Measurements from ENCODE around the gene MEN1.

The MEN1 gene

DNA sequence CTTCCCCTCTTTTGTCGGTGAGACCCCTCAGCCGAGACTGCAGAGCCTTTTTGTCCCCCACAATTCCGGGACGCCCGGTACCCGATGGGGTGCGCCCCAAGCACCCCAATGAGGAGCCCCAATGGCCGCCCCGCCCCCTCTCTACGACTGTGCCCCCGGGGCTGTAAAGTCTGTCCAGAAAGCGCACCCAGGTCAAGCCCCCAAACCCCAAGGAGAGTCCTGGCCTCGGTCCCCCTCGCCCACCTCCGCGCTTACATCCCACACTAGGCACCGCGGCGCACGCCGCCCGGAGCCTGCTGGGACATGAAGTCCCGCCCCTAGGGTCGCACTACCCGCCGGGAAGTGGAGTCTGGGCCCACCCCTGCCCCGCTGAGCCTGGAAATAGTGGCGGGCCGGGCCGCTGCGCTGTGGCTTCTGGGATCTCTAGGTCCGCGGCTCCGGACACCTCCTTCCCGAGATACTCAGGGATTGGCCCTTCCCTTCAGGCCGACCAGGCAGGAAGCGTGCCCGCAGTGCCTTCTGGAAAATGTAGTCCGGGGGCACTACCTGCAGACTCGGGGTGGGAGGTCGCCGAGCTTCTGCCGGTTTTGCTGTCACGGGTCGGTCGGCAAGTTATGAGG, at the start of gene MEN1:
MEN1 (minus strand) TSS at position 281 of the 620 bp plus-strand sequence. CDS start 442 bp downstream, outside the sequence.
- peak; percentile 99 for DNase-seq (ENCODE audit: low spot score)

DNA sequence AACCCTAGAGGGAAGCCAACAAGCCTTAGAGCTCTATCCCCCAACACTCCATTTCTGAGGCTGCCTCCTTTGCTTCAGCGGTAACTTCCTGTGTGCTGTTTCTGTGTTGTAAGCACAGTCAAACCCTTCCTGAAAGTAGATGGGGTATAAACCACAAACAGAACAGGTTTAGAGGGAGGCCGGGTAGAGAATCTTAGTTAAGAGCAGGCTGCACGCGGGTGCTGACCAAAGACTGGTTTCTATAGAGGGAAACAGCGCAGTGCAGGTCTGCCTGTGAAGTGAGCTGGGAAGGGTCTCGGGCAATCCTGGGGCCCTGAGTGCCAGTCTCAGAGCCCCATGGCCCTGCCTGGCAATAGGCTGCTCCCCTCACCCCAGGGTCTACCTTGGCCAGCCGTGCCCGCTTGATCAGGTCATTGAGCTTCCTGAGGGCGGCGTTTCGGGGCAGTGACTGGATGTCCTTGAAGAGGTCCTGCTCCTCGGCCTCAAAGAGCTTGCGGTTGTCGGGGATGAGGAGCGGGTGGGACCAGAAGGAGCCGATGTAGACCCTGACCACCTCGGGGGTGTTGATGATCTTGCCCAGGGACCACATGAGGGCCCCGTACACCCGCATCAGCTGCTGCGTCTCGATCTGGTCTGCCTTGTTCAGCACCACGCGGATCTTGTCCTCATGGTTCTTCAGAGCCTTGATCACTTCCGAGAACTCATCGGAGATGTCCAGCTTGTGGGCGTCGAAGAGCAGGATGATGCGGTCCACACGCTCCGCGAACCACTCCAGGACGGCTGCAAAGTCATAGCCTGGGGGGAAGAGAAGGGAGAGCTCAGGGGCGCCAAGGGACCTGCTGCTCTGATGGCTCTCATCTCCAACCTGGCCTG, 49.4 kb upstream of the MEN1 start:
- no peak for DNase-seq (ENCODE audit: low spot score)

DNA sequence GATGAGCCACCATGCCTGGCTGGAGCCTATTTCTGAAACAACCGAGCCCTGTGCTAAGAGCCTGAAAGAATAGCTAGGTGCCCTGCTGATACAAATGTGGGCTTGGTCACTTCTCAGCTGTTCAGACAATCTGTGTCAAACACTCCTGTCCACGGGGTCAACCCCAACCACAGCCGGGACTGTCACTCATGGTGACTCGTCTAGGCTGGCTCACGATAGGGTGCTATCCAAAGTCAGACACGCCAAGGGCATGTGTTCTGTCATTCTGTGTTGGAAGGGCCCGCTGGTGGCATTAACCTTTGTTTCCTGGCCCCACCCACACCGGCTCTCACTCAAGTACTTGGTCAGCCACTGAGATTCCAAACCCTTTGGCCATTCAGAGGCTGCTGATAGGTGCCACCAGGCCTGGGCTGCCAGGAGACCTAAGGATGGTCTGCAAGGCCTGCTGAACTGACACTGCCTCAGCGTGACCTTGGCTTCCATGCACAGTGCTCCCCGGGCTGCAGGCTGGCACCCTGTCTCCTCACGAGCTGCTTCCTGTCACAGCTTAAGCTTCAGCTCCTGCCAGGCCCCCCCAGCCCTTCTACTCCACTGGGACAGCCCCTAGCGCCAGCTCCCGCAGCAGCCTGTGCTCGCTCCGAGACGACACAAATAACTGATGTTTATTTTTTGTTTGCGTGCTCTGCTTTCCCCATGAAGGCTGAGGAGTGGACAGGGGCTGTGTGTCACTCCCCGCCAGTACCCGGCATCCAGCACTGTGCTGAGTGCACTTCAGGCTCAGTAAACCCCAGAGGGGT, 48.3 kb upstream of the MEN1 start:
- DNase-seq (ENCODE audit: low spot score): no peak

DNA sequence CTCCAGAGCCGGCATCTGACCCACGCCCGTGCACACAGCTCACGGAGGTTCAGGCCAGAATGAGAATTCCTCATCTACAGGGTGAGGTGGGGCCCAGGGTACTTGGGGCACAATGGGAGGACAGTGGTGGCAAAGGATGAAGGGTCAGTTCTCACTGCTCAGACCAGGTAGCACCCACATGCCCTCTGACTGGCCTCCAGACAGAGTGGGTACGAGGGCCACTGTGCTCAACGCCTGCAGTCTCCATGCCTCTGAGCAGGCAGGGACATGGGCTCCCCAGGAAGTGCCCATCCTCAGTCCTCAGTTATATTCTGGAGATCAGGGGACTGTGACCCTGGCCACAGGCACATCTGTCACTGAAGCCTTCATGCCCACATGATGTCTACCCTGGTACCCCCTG, 47.1 kb upstream of the MEN1 start:
- DNase-seq (ENCODE audit: low spot score): no peak

DNA sequence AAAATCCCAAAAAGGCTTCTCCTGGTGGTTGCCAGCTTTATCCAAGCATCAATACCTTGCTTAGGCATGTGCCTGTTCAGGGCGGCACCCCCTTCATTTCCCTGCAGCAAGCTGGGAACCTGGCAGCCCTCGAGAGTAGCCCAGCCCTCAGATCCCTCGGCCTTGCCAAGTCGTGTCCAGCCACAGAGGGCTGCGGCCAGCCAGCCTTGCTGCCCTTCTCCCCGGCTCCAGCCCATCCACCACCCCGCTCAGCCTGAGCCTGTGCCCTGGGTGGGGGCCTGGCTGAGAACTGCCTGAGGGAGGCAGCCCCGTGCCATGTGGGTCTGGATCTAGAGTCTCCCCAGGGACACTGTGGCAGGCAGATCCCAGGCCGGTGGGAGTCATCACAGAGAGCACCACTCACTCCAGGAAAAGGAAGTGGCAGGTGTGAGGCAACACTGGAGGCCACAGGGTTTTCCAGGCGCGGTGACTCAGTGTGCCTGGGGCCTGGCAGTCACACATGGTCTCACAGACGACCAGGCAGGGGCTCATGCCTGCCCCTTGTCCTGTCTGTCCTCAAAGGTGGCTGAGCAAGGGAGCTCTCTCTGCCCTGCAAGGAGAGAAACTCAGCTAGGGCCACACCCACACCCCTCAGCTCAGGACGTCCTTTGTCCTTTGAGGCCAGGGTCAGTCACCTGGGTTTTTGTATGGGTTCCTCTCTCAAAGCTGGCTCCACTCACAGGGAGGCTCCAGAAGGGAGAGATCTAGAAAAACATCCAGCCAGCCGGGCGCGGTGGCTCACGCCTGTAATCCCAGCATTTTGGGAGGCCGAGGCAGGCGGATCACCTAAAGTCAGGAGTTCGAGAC, 46.3 kb upstream of the MEN1 start:
- DNase-seq (ENCODE audit: low spot score): peak; percentile 92

DNA sequence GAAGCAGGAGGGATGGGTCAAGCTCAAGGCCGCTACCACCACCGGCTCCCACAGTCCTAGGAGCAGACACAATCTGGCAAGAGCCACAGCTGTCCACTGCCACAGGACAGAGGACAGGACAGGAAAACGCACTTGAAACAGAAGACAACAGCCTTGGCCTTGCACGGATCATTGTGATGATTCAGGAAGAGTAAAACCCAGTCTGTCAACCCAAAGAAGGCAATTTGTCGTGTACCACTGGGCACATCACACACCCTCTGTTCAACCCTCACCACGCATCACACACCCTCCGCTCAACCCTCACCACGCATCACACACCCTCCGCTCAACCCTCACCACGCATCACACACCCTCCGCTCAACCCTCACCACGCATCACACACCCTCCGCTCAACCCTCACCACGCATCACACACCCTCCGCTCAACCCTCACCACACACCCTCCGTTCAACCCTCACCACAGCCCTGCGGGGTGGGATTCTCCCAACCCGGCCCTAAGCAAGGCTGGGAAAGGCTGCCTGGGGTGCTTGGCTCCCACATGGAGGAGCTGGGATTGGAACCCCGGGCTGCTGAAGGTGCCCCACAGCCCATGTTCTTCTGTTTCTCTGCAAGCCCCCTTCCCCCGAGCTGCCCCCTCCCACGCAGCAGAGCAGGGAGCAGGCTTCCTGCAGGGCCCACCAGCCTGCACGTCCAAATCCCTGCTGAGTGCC, 45.4 kb upstream of the MEN1 start:
- DNase-seq (ENCODE audit: low spot score): no peak

DNA sequence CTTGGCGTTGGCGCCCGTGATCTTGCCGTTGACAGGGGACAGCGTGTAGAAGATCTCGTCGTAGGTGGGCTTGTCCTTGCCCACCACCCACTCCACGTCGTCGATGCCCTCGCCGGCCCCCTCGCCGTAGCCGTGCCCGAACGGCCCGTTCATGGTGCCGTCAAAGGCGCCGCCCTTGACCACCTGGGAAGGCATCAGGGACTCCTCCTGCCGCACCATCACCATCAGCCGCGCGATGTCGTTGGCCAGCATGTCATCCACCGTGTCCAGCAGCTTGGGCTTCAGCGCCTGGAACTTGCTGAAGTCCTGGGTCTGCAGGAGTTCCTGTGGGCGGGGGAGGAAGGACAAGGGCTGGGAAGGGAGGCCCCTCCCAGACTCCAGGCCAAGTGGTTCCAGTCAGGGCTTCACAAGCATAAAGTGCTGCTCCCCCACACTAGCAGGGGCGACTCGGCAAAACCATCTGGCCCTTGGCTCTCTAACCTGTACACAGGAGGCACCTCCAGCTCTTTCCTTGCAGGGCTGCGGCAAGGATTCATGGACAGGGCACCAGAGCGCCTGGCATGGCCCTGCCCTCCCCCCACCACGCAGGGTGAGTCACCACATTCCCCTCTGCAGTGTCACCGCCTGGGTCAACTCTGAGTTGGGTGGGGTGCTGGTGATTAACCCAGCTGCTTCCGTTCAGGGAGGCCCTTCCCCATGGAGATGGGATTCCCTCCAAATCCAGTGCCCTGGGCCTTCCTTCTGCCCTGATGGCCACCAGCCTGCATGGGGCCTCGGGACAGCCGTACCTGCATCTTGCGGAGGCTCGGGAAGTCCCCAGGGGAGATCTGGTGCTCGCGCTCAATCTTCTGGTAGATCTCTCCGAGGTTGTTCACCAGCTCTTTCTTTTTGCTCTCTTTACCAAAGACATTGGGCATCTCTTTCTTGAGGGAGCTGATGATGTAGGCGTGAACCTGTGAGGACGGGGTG, 44.5 kb upstream of the MEN1 start:
- DNase-seq (ENCODE audit: low spot score): peak; percentile 98

DNA sequence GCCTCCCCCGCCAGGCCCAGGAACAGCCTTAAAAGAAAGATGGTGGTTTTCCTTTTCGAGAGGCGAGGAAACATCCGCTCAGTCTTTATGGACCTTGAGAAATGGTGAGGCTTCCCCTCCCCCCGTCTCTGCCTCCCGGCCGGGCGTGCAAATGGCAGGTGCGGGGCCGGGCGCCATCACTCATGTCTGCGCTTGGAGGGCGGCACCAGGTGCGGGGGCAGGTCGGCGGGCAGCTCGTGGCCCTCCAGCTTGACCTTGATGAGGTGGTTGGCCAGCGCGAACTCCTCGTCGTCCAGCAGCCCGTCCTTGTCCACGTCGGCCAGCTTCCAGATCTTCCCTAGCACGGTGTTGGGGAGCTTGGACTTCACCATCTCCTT, 43.8 kb upstream of the MEN1 start:
- DNase-seq (ENCODE audit: low spot score): no peak

DNA sequence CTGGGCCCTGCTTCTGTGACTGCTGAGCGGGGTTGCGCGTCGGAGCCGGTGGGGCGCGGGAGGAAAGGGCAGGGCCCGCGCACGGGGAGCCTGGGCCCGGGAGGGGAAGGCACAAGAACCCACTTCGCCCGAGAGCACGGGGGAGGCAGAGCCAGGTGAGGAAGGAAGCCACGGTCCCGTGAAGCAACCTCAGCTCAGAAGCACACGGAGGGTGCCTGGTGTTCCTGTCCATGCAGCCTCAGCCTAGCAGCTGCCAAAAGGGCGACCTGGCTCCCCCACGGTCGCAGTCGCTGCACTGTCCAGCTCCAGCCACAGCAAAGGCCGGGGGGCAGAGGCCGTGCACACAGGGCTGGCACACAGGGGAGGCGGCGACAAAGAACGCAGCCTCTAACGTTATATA, 43.4 kb upstream of the MEN1 start:
- no peak for DNase-seq (ENCODE audit: low spot score)

DNA sequence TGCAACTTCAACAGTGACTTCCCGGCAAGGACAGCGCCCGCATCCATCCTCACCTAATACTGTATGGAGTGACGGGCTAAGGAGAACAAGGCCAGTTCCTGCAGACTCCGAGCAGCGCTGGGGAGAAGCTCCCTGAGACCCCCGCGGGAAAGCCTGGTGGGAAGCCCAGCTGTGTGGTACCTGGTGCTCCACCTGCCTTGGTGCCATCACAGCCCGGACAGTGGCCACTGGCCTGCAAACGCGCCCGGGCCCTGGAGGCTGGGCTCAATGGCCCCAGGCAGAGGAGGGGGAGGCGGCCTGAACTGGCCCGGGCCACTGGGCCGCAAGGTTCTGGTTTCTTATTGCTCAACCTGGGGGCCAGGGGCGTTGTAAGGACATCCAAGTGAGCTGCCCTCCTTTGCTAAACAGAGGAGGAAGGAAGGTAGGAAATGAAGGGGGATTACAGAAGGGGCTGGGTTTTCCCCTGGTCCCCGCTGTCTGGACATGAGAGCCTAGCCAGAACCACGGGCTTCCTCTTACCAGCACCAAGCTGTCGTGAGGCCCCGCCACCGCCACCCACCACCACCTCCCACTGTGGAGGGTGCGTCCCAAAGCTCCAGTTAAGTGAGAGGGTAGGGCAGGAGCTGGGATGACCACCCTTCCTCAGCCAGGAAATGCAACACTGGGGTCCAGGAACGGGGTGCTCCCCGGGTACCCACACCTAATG, 42.6 kb upstream of the MEN1 start:
- DNase-seq (ENCODE audit: low spot score): no peak

DNA sequence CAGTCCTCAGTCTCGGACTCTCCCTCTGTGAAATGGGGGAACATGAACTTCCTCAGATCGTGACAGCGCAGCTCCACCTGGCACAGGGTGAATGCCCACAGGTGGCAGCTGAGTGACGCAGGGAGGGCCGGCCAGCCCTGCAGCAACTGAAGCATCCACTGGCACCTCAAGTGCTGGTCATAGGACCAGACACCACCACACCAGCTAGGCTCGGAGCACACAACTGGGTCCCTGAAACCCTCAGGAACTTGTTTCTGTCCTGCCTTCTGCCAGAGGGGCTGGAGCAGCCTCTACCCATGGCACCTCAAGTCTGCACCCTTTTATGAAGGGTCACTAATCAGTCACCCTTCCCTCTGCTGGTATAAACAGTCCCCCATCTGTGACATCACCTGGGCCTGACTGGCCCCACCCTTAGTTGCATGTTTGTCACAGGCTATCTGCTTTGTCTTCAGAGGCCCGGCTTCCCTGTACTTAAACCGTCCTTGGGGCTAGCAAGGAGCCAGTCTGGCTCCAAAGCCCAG, 41.5 kb upstream of the MEN1 start:
- DNase-seq (ENCODE audit: low spot score): no peak

DNA sequence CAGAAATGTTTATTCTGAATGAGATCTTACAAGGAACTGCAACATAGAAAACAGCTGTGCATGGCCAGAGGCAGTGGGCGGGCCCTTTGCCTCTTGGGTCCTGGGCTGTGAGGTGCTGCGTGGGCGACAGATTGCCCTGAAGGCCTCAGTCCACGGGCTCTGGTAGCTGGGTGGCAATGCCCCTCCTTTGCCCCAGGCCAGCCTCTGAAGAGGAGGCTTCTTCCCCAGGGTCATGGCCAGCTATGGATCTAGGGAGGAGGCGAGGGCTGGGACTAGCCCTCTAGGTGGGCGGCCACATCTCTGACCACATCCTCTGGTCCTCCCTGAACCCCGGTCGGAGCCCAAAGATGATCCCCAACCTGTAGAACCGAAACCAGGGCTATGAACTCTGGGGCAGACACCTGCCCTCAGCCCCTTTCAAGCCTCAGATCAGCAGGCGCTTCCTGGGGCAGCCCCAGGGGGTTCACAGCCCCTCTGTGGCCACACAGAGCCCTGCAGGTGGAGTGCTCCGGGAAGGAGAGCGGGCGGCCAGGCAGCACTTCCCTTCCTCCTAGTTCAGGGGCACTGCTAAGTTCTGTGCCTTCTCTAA, 40.7 kb upstream of the MEN1 start:
- no peak for DNase-seq (ENCODE audit: low spot score)

DNA sequence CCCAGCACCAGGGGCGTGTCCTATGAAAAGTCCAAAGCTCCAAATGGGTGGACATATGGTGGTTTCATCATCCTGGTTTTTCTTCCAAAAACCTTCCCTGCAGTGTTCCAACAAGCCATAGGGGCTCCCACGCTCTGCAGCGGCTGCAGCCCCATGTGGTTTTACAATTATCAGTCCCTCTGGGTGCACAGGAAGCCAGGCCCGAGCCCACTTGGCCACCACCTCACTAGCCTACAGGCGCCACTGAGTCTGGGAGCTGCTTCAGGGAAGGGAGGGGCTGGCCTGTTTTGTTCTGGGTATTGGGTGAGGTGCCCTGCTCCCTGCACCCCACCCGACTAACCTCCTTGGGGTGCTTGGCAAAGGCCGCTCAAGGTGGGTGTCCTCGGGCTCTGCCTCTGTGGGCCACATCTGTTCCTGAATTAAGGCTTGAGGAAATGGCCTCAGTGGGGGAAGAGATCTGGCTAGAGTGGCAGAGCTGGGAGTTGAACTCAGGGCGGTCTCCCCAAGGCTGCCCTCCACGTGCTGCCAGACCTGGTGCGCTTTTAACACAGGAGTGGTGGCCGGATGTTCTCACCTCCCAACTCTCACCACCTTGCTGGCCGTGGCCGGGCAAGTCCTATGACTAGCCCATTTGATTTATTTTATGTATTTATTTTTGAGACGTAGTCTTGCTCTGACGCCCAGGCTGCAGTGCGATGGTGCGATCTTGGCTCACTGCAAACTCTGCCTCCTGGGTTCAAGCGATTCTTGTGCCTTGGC, 39.4 kb upstream of the MEN1 start:
- DNase-seq (ENCODE audit: low spot score): no peak

DNA sequence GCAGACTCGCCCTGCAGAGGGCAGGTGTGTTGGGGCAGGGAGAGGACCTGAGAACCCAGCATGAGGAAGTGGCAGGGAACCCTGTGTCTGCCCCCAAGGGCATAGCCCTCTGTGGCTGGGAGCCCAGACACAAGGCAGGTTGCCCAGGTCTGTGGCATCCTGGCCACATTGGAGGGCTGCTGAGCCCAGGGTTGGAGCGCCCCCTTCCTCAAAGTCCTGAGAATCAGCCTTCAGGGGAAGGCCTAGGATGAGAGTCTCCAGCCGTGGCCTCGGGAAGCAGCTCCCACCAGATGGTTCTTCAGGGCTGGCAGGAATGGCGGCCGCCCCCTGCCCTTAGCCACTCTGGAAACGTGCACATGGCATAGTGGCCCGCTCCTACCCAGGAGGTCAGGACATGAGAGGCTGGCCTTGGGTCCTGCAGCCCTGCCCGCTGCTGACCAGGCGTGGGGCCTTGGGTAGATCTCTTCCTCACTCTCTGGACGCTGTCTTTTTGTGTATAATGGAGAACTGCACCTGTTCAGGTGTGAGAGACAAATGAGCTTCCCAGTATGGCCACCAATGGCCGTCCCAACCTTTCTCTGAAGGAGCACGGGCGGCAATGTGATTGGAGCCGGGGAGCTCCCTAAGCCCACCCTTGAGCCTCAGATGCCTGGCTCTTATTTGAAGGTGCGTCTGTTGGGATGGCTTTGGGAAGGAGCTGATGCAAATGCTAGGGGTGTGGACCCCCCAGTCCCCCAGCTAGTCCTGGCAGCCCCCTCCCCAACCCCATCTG, 38.7 kb upstream of the MEN1 start:
- DNase-seq (ENCODE audit: low spot score): no peak

DNA sequence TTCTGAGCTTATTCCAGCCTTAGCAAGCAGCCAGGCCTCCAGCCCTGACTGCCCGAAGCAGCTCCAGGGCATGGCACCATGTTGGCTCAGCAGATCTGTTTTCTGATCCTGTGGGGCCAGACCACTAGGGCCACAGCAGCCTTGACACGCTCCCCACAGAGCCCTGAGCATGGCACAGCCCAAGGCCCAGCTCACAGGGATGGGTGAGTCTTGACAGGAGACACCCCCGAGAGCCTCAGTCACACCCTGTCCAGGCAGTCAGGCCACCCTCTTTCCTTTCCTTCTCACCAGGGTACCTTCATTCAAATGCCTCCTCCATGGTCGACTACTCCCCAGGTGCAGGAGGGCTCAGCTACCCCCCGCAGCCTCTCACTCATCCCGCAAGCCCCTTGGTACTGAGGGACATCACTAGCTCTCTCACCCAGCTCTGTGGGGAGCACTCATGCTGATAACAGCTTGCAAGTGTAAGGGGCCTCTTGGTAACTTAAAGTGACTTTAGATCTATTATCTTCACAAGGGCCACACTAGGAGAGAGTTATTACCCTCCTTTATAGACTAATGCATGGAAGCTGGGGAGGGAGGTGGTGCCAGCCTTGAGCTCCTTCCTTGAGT, 38.0 kb upstream of the MEN1 start:
- no peak for DNase-seq (ENCODE audit: low spot score)

DNA sequence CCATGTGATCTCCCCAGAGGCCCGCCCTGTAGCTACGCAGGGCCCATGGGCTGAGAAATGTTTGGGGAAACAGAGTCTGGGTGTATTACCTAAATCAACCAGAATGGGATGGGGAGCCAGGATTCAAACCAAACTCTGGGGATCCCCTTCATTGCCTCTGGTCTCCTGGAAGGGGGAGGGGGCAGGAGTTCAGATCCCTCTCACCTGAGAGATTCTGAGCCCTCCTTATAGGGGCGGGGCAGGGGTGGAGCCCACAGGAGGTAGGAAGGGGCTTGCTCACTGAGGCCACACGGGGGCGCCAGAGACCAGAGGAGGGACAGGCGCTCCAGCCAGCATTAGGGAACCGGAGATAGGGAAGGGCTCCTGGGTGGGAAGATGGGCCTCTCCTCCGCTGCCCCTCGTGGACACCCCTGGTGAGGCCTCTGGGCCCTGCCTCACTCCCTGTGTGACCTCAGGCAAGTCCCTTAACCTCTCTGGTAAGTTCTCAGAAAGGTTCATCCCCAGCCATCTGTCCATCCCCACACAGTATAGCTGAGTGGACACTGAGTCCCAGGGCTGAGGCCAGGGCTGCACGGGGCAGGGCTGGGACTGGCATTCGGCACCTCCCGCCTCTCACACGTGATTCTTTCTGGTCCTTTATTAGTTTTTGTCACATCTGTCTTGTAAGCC, 36.8 kb upstream of the MEN1 start:
- peak; percentile 96 for DNase-seq (ENCODE audit: low spot score)
